NCI-H2081 treated with DMSO at 0.1 percent for 48 hours (cell line): Measurements from ENCODE around the gene COL5A3.
"Not testable (repeated sequence)": the region's sequence is repeated elsewhere in the genome, so short reads cannot be mapped to it uniquely, and the experiment has no call there.

Source experiments
- DNase-seq: peaks from one replicate; lab custom pipeline; 2025; lab: John Stamatoyannopoulos, UW

The COL5A3 gene

DNA sequence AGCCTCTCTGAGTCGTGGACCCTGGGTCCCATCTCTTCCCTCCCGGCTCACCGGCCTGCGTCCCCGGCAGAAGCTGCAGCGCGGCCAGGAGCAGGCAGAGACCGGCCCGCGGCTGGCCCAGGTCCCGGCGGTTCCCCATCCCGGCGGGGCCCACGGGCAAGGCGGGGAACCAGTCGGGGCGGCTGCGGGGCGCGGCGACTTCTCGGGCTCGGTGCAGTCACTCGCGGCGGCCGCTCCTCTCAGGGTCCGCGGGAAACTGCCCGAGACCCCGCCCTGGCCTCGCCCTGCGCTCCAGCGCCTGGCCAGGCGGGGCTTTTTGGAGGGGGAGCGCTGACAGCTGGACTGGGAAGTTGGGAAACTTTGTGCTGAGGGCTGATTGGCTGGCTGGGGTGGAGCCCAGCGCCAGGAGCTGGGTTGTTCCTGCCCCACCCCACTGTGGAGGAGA lies at the start of gene COL5A3:
Gene COL5A3, minus strand, starts transcription at position 258 of the 445 bp plus-strand sequence. Its CDS starts 119 bp downstream, at position 139.
- no peak for DNase-seq

DNA sequence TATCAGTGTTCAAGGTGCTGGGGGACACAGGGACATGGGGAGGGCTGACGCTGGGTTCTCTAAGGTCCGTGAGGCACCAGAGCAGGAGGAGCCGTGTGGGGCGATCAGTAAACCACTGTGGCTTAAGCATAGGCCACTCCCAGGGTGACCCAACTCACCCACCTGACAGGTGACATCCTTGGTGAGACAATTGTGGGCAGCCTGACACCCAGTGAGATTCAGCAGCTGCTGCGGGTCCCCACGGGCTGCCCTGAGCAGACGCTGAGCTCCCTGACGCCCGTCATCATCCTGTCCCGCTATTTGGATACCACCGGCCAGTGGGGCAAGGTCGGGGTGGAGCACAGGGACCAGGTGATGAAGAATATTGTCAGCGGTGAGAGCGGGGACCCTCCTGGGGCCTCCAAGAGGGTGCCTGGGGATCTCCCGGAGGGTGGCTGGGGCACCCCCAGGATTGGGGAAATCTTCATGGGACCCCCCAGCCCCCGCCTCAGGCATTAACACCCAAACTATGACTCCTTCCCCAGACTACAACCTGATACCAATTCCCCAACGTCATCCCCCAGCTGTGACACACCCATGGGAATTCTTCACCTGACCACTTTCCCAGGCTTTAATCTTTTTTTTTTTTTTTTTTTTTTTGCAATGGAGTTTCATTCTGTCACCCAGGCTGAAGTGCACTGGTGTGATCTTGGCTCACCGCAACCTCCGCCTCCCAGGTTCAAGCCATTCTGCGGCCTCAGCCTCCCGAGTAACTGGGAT lies 42.5 kb upstream of the COL5A3 start:
- no peak for DNase-seq

GRCh38 chr19:10049626-10050025 lies 39.3 kb upstream of the COL5A3 start:
- DNase-seq = no peak

GRCh38 chr19:10045371-10045770 lies 35.1 kb upstream of the COL5A3 start:
- DNase-seq = no peak

DNA sequence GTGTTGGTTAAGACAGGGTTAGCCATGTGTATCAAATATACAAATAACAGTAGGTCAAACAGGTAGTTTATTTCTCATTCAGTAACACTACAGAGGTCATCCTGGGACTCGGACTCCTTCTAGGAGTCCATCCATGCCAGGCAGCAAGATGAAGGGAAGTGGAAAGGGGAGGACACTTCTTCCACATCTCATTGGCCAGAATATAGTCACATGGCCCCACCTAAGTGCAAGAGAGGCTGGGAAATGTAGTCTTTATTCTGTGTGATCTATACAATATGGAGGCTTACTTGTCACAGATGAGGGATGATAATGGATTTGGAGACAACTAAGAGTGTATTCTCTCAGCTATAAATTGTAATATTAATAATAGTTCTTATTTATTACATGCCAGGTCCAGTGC lies 34.1 kb upstream of the COL5A3 start:
- no peak for DNase-seq

GRCh38 chr19:10043286-10043927 lies 33.1 kb upstream of the COL5A3 start:
- no peak for DNase-seq

GRCh38 chr19:10037809-10038208 lies 27.5 kb upstream of the COL5A3 start:
- DNase-seq = no peak

- no peak for DNase-seq
Measured at GRCh38 chr19:10037367-10037766, 27.1 kb upstream of the COL5A3 start.

DNA sequence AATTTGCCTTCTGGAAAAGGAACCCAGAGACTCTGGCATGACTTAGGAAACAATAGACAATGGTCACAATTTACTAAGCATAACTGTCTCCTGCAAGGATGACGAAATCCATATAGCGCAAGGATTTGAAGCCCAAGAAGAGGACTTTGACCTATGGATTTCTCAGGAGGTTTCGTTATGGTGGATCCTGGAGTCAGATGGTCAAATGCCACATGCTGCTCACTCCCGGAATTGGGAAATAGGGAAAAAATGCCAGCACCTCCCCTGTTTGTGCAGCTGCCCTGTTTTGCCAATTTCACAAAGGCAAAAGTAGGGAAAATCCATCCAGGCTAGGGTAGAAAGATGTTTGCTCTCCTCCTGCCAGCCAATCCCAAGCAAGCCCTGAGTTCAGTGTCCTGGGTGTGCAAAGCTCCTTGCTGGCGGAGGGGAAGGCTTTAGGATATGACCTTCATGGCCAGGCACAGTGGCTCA lies 26.3 kb upstream of the COL5A3 start:
- DNase-seq = no peak

- no peak for DNase-seq
Measured at GRCh38 chr19:10033614-10034013, 23.3 kb upstream of the COL5A3 start.

- peak; percentile 68 for DNase-seq
Measured at GRCh38 chr19:10027158-10027997, 17.1 kb upstream of the COL5A3 start.

DNA sequence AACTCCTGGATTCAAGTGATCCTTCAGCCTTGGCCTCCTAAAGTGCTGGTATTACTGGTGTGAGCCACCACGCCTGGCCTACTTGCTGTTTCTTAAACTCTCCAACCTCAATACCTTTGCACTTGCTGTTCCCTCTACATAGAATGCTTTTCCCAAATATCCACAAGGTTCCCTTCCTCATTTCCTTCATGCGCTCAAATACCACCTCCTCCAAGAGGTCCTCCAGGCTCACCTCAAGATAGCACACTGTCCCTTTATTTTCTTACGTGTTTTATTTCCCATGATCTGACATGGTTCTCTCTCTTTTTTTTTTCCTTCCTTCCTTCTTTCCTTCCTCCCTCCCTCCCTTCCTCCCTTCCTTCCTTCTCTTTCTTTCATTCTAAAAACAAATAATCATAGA lies 16.4 kb upstream of the COL5A3 start:
- no peak for DNase-seq

GRCh38 chr19:10023096-10023495 lies 12.8 kb upstream of the COL5A3 start:
- not testable (repeated sequence) for DNase-seq

DNA sequence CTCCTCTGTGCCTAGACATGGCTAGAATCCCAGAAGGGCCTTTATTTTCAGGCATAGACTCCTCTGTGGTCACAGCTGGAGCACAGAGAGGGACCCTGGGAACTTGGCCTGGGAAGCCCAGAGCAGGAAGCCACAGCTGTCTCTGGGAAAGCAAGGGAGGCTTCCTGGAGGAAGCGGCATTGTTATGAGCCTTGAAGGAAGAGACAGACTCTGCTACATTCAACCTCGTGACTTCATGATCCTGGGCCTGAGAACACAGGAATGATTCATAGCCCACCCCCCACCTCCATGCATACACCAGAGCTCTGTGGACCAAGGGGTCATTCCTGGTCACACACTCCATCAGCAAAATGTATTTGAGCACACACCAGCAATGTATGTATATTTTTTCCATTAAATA lies 11.6 kb upstream of the COL5A3 start:
- DNase-seq = no peak

DNA sequence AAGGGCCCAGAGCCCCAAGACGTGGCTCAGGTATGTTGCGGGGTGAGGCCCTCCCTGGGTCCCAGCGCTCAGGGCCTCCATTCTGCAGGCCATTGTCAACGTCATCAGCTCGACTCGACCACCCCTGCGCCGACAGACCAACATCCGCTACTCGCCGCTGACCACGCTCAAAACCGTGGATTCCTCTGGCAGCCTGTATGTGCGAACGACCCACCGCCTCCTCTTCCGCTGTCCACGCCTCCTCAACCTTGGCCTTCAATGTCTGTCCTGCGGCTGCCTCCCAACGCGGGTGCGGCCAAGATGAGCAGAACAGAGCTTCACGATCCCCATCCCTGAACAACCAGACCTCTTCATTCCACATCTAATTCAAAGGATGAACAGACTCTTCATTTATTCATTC lies 11.1 kb upstream of the COL5A3 start:
- DNase-seq = no peak

DNA sequence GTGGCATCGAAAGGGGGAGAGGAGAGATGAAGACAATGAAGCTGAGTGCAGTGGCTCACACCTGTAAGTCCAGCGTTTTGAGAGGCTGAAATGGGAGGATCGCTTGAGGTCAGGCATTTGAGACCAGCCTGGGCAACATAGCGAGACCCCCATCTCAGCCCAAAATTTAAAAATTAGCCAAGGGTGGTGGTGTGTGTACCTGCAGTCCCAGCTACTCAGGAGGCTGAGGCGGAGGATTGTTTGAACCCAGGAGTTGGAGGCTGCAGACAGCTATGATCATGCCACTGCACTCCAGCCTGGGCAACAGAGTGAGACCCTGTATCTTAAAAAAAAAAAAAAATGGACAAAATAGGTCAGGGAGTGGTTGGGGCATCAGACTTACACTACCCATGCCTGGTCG lies 10.5 kb upstream of the COL5A3 start:
- DNase-seq = no peak

GRCh38 chr19:10019246-10019645 lies 8.9 kb upstream of the COL5A3 start:
- DNase-seq = no peak

DNA sequence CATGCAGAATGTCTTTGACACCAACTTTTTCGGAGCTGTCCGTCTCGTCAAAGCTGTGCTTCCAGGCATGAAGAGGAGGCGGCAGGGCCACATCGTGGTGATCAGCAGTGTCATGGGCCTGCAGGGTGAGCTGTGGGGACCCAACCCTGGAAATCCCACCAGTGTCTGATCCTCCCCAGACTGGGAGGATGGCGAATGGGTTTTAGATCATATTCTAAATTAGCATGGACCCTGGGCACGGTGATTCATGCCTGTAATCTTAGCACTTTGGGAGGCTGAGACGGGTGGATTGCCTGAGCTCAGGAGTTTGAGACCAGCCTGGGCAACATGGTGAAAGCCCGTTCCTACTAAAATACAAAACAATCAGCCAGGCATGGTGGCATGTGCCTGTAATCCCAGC lies 8.5 kb upstream of the COL5A3 start:
- DNase-seq = no peak

DNA sequence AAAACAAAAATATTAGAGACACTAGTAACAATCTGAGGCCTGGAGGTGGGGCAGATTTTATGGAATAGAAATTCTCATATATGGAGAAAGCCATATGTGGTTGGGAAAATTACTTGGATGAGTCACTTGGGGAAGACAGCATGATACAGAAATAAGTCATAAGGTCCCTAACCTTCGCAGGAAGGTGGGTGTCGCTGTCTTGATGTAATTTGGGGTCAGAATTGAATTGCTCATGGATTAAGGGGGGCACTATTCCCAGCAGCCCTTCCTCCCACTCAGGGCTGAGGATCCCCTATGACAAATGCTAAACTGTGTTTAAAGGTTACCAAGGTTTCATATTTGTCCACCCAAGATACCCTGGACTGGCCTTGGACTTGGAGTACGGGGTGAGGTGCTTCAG lies 8.0 kb upstream of the COL5A3 start:
- no peak for DNase-seq

DNA sequence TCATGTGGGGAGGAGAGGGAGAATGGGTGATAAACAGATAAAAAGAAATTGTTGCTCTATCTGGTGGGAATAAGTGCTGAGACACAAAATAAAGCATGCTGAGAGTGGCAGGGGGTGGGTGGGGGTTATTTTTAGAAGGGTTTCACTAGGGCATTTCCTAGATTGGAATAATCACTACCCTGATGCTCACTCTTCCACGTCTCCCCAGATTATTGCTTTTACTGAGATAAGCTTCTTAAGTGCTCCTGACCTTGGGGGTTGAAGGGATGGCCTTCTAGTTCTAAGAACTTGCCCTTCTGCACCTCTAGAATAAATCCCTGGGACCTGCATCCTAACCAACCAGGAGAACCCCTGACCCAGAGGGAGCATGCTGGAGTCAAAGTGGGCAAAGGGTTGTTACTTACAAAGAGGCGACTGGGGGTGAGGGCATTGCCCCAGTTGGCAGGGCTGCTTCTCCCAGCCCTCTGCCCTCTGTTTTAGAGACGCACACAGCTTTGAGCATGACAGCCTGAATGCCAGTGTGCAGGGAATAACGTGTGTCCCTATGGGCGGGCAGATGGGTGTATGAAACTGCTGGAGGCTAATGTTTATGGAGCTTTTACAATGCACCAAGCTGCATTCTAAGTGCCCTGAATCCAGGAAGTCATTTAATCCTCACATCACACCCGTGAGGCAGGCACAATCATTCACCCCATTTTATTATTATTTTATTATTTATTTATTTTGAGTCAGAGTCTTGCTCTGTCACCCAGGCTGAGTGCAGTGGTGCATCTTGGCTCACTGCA lies 3.7 kb upstream of the COL5A3 start:
- DNase-seq = no peak

GRCh38 chr19:10013316-10013715 lies 3.0 kb upstream of the COL5A3 start, which contains the start of gene RDH8:
TSS of gene RDH8 (plus strand) at chr19:10013483. CDS start at chr19:10013498, 15 bp downstream.
- DNase-seq = no peak

DNA sequence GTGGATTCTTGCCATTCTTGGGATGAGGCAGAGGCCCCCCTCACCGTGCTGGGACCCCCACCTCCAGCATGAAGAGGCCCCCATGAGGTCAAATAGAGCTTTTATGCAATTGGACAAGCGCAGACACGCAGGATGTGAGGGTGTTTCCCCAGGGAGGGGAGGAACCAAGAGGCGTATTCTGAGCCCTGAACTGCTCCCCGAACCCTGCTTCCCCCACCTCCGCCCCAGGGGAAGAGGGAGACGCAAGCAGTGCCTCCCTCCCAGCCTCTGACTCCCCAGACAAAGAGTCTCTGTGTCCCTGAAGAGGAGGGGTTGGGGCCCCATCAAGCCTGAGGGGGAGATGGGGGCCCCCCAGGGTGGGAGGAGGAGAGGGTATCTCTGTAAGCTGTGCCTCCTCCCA lies 1.7 kb upstream of the COL5A3 start:
- DNase-seq = no peak
